Ureter (tissue), 1 donor: ENCODE data around the gene FRMD3. TPM values are rescaled to one million over a fixed set of nuclear protein-coding genes. Genes with fewer than 3 reads are reported as not detected.

Experiments used
- DNase-seq: peaks from one replicate; pipeline ENCODE4 v3.0.0-alpha.2; 2020; ENCODE audit warnings: low spot score
- total RNA-seq: library from RNA; stranded (reverse); gene quantifications from one replicate; pipeline ENCODE4 v1.2.4, GENCODE V29; 2023
- donor health status: DM: yes; HTN: yes; CAD: no.

The FRMD3 gene
- total RNA-seq, 1 donor from 2014 or later, result 16.8 TPM

- DNase-seq, result no peak
Measured at GRCh38 chr9:83473488-83473971, 64.7 kb downstream of the FRMD3 start.

DNA sequence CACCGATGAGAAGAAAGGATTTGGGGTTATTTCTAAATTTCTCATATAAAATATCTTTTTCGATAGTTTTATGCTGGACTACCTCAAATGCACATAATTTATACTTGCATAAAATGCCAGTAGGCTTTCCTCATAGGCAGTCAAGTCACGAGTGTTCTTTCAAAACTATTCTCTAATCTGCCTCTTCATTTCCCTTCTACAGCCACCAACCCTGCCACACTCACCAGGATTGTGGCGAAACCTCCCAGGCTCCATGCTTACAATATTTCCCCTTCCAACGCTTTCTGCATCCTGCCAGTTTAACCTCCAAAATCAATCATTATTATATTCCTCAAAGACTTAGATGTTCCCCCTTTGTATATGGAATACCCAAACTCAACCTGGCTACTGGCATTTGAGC, 65.4 kb downstream of the FRMD3 start:
- DNase-seq, result no peak

- DNase-seq, result peak; percentile 49
Measured at GRCh38 chr9:83472221-83472665, 66.0 kb downstream of the FRMD3 start.

- no peak for DNase-seq
Measured at GRCh38 chr9:83471241-83471640, 67.0 kb downstream of the FRMD3 start.

DNA sequence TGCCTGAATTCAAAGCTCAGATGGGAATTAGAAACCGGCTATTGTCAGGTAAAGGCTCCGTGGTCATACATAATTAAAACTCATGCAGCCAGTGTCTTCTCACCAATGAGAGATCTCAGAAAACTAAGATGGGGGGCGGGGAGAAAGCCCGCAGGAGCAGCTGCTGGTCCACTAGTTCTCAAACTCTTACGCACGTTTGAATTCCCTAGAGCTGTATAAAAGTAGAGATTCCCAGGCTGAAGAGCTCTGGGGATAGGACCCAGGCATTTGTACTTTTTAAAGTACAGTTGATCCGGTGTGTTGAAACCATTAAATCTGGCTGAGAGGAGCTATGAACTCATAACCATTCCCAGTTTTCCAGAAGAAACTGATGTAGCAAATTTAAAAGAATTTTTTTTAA, 68.5 kb downstream of the FRMD3 start:
- DNase-seq, result no peak

DNA sequence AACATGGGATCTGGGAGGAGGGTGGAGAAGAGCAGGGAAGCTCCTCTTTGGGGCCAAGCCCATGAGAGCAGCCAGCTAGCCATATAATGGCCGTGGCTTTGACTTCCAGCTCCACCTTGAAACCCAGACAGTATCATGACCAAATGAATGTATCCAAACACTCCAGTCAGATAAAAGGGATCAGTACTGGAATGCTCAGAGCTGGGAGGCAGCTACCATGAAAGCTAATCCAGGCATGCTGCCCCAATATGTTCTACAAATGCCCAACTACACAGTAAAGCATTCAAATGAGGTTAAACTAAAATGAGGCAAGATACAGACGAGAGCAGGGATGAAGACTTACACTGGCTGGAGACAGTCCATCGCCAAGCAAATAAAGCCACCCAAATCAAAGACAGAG, 69.4 kb downstream of the FRMD3 start:
- no peak for DNase-seq

GRCh38 chr9:83466877-83467276, 71.3 kb downstream of the FRMD3 start:
- DNase-seq, result no peak

DNA sequence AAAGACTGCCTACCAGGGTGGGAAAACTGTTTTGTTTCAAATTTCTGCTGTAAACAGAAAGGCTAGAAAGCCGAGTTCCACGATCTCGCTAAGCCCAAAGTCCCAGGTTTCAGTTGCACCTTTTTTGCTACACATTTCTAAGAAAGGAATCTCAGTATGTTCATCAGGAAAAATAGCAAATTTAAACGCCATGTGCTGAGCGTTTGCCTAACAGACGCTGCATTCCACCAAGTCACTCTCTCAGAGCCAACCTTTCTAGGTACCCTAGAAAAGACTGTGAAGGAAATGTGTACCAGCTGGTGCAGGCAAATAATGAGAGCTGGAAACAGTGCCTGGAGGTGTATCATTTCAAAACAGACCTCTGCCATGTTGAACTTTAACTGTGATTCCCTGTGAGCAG, 71.8 kb downstream of the FRMD3 start:
- DNase-seq, result no peak

- DNase-seq, result no peak
Measured at GRCh38 chr9:83459830-83460229, 78.4 kb downstream of the FRMD3 start.

DNA sequence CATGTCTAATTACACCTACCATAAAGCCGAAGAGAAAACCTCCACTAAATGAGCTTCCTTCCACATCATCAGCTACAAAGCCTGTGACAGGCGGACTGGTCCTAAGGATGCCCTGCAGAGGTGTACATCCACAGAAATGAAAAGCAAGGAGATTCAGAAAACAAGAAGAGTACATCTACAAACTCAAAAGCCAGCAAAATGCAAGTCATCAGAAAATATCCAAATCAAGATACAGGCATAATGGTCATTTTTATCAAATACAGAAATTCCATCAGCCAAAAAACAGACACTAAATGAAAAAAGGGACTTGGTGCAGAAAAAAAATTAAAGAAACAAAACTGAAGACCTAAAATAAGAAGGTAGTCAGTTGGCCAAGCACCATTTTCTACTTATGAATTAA, 79.7 kb downstream of the FRMD3 start:
- DNase-seq, result no peak

DNA sequence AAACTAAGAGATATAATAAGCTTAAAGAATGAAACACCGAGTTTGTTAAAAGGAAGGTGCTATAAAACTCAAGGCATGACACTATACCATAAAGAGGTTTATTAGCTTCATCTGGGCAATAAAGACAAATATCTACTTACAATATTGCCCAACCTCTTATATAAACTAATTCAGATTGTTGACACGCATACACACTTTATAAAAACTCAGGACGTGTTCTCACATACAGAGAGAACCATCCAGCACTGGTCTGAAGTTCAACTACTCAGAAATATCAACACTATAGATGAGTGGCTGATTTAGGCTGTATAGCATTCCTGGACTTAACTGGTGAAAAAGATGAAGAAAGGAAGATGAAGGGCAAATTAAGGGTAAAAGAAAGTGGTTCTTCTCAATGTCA, 81.2 kb downstream of the FRMD3 start:
- DNase-seq, result no peak

DNA sequence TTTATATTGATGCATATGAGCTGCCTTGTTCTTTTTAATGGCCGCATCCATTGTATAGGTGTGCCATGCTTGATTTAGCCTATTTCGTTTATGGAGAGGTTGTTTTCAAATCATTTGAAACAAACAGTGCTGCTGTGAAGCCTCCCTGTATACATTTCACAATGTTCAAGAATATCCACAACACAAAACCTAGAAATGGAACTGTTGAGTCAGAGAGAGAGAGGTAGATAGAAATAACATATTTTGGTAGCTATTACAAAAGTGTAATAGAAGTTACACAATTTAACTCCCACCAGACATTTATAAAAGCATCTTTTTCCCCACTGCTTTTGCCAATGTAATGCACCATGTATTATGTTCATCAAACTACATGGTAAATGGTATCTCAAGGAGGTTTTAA, 82.0 kb downstream of the FRMD3 start:
- DNase-seq, result no peak

- no peak for DNase-seq
Measured at GRCh38 chr9:83454076-83454475, 84.1 kb downstream of the FRMD3 start.

DNA sequence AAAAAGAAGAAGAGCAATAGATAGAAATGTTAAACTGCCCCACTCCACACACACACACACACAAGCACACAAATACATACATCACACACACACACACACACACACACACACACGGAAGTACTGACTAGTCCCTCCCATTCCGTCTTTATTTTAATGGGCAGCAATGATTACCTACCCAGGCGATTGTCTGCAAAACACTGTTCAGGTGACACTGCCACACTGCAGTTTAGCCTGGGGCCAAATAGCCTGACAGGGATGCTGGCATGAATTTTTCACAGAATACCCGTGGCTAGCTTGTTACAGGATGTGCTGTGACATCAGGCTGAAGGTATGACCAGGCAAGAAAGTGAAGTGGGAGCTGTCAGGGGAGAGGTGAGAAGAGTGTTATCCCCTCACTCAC, 86.9 kb downstream of the FRMD3 start:
- DNase-seq, result no peak

GRCh38 chr9:83449983-83450382, 88.2 kb downstream of the FRMD3 start:
- no peak for DNase-seq

DNA sequence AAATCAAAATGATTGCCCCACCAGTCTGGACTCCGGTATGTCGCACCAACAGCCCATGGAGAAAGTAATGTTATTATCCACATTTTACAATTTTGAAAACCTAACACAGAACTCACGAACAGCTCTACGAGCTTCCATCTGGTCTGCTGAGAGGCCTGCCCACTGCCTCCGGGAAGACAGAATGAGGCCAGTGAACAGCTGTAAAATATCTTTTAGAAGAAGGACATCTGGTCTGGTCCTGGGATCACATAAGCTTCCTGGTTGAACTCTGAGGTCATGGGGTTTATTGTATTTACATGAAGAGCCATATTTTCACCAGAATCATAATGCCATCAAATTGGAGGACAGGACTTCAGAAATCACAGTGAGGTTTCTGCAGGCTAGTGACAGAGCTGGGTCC, 89.0 kb downstream of the FRMD3 start:
- DNase-seq, result no peak

- DNase-seq, result no peak
Measured at GRCh38 chr9:83448626-83449025, 89.6 kb downstream of the FRMD3 start.

DNA sequence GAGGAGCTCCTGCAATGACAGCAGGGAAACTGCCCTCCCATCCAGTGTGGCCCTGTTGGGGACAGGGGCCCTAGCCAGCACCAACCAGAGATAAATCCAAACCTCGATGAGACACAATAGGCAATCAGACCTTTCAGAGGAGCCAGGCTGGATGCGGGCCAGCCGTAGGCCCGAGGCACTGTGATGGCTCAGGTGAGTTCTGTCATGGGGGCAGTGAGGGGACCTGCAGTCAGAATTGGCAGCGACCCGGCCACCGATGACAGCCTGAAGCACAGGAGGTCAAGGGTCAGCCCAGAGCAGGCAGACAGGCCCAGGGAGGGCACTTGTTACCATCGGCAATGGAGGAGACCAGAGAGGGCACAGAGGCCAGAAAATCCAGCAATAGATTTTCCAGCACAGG, 90.8 kb downstream of the FRMD3 start:
- DNase-seq, result no peak

- no peak for DNase-seq
Measured at GRCh38 chr9:83445703-83446265, 92.4 kb downstream of the FRMD3 start.

DNA sequence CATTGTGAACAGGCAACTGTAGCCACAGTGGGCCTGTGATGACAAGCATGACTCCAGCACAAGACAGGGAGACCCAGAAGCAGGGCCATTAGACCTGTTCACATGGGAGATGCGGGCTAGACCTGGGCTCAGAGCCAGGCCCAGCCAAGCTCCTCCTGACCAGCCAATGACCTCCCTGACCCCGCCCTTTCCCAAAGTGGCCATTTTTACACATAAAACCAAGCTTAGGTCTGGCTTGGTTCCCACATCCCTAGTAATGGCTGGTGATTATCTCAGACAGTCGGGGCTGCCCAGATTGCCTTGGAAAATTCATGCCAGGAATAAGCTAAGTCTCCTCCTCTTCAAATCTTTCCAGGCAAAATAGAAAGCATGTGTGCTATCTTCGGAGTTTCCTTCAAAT, 94.1 kb downstream of the FRMD3 start:
- no peak for DNase-seq

DNA sequence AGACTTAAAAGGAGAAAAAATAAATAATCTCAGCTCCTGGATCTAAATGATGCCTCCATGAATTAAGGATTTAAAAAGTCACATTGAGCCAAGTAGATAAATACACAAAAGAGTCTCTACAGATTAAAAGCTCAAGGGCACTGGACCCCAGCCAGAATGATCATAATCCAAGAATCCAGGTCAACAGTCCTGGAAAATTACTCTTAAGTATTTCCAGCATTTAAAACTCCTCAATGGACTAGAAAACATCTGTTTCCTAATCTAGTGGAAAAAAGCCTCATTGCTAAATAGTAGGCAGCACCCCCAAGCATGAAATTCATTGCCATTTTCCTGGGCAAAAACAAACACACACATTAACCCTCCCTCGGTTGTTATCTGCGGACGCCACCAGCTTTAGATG, 96.8 kb downstream of the FRMD3 start:
- DNase-seq, result no peak

GRCh38 chr9:83440641-83441040, 97.6 kb downstream of the FRMD3 start:
- no peak for DNase-seq

- DNase-seq, result no peak
Measured at GRCh38 chr9:83435301-83435700, 102.9 kb downstream of the FRMD3 start.

- DNase-seq, result no peak
Measured at GRCh38 chr9:83434254-83434653, 103.9 kb downstream of the FRMD3 start.
